ENCODE measurements around the gene CRABP2.

- TF ChIP-seq, protein P1, sequence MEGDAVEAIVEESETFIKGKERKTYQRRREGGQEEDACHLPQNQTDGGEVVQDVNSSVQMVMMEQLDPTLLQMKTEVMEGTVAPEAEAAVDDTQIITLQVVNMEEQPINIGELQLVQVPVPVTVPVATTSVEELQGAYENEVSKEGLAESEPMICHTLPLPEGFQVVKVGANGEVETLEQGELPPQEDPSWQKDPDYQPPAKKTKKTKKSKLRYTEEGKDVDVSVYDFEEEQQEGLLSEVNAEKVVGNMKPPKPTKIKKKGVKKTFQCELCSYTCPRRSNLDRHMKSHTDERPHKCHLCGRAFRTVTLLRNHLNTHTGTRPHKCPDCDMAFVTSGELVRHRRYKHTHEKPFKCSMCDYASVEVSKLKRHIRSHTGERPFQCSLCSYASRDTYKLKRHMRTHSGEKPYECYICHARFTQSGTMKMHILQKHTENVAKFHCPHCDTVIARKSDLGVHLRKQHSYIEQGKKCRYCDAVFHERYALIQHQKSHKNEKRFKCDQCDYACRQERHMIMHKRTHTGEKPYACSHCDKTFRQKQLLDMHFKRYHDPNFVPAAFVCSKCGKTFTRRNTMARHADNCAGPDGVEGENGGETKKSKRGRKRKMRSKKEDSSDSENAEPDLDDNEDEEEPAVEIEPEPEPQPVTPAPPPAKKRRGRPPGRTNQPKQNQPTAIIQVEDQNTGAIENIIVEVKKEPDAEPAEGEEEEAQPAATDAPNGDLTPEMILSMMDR (IDR thresholded peaks at IDR 0.05) = no peak
- no peak for TF ChIP-seq POLR2A (IDR thresholded peaks at IDR 0.05)
These were observed 35.0 kb downstream of the CRABP2 start for GRCh38 chr1:156670359-156670758.

Measured in adrenal gland (tissue), 5 donors.